Measurements from ENCODE around the gene BCL7B.
A peak's percentile ranks its signal among the peaks of the same experiment; 100 is the strongest.
"Not testable (repeated sequence)": the region's sequence is repeated elsewhere in the genome, so short reads cannot be mapped to it uniquely, and the experiment has no call there.

The BCL7B gene

DNA sequence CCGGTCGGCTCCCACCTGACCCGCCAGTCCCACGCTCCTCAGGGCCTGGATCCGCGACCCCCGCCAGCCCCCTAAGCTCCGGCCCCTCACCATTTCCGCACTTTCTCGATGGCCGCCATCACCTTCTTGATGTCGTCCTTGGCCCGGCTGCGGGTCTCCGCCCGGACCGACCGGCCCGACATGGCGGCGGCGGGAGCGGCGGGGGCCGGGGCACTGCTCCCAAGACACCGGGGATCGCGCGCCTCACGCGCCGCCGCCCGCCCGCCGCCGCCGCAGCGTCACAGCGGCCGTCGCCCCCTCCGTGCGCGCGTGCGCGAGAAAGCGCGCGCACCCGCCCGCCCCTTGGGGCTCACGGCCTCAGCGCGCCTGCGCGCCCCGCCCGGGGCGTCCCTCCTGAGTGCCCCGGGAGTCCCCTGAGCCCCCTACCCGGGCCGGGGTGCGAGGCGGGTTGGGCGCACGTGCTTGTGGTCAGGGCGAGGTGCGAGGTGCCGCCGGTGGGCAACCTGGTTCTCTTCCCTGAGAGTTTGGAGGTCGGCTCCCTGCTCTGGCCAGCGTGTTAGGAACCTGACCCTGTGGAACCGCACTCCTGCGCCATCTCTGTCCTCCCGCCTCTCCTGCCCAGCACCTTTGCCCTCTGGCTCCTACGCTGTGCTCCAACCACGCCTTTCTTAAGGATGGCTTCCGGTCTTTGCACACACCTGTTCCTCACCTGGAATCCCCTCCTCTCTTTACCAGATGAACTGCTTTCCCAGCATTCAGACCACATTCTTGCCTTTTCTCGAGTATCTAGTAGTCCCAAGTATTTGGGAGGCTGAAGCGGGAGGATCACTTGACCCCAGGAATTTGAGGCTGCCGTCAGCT lies at the start of gene BCL7B:
BCL7B (minus strand) TSS at position 294 of the 861 bp plus-strand sequence; CDS start at position 182, 112 bp downstream.
- DNase-seq: peak; percentile 85

DNA sequence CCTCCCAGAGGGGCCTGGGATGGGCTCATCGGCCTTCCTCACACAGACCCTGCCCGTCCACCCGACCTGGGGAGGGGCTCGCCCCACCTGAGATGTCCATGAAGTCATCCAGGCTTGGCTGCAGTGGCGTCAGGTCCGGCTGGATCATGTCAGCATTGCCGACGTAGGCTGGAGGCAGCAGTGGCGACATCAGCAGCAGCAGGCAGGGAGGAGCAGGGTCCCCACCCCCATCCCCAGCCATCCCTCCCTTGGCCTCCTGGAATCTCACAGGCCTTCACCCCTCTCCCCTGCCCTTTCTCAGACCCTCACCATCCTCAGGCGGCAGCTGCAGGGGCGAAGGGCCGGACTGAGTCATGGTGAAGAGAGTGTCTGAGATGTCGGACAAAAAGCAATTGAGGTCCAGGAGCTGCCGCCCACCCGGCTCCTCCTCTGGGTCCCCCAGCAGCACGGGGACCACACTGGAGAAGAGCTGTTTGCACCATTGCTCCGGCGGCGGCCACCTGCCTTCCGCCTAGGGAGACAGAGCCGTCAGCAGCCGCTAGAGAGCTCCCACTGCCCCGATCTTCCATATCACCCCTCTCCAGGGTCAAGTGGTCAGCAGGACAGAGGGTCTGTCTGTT lies 48.2 kb upstream of the BCL7B start:
- DNase-seq: no peak

GRCh38 chr7:73602721-73603651 lies 45.5 kb upstream of the BCL7B start:
- DNase-seq: no peak

DNA sequence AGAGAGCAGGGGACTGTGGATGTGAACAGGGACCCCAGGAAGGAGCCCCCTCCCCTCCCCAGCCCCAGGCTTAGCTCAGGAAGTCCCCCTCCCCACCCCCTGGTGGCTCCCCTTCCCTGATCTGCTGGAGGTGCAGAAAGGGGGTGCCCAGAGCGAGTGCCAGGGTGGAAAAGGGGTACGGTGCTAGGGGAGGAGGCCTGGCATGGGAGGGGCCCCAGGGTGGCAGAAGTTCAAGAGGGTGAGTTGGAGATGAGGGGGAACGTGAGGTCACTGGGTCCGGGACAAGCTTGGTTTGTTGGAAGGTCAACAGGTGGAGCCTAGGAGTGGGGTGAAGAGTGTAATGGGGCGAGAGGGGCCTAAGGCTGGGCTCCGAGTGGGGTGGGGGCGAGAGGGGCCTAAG lies 42.4 kb upstream of the BCL7B start:
- no peak for DNase-seq

- DNase-seq: no peak
These were observed 41.8 kb upstream of the BCL7B start for GRCh38 chr7:73599151-73599882.

DNA sequence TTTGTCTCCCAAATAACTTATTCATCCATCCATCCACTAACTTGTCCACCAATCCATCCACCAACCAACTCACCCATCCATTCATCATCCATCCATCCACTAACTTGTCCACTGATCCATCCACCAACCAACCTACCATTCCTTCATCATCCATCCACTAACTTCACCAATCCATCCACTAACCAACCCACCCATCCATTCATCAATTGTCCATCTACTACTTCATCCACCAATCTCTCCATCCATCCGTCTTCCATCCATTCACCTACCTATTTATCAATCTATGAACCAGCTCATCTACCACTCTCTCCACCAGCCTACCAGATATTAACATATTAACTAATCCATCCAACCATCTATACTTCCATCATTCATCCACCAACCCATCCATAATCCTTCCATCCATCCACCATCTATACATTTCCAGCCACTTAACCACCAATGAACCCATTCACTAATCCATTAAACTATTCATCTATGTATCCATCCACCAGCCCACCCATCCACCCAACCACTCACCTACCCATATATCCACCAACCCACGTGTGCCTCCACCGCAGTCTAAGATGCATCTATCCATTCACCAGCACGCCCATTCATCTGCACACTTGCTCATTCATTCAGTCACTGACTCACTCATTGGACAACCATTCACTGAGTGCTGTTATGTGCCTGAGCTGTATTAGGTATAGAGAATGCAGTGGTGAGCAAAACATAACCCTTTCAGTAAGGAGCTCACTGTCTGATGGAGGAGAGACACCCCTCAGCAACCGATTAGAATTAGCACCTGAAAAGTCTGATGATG lies 40.7 kb upstream of the BCL7B start:
- no peak for DNase-seq

- DNase-seq: no peak
These were observed 38.9 kb upstream of the BCL7B start for GRCh38 chr7:73596191-73597065.

GRCh38 chr7:73595358-73595757 lies 37.9 kb upstream of the BCL7B start:
- no peak for DNase-seq

GRCh38 chr7:73593207-73594045 lies 35.9 kb upstream of the BCL7B start:
- no peak for DNase-seq

GRCh38 chr7:73586911-73587310 lies 29.4 kb upstream of the BCL7B start:
- DNase-seq: no peak

GRCh38 chr7:73585196-73585595 lies 27.7 kb upstream of the BCL7B start:
- DNase-seq: no peak

- no peak for DNase-seq
These were observed 25.2 kb upstream of the BCL7B start for GRCh38 chr7:73582664-73583202.

GRCh38 chr7:73581006-73581405 lies 23.5 kb upstream of the BCL7B start:
- DNase-seq: not testable (repeated sequence)

DNA sequence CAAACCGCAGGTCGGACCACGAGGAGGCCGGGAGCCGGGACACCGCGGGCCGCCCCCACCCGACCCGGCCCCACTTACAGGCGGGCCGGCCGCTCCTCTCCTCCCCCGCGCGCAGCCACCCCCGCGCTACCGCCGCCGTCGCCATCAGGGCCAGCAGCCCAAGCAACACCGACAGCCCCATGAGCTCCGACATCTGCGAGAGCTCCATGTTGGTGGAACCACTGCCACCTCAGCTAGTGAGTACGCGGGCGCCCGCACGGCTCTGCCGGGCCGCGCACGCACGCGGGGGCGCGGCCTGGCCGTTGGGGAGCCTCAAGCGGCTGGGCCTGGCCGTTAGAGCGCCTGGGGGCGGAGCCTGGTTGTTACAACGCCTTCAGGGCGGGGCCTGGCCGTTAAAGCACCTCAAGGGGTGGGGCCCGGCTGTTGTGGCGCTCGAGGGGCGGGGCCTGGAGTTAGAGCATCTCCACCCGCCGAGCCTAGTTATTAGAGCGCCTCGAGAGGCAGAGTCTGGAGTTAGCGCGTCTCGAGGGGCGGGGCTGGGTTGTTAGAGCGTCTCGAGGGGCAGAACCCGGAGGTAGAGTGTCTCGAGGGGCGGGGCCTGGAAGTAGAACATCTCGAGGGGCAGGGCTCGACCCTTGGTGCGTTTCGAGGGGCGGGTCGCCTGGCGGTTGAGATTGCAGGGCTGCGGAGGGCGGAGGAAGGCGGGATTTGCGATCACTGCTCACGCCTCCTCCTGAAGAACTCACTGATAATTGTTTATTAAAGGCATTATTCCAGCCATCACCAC lies 21.0 kb upstream of the BCL7B start, which contains the start of gene TBL2:
TBL2 (minus strand) TSS at position 238 of the 787 bp plus-strand sequence; CDS start at position 208, 30 bp downstream.
- peak; percentile 95 for DNase-seq

DNA sequence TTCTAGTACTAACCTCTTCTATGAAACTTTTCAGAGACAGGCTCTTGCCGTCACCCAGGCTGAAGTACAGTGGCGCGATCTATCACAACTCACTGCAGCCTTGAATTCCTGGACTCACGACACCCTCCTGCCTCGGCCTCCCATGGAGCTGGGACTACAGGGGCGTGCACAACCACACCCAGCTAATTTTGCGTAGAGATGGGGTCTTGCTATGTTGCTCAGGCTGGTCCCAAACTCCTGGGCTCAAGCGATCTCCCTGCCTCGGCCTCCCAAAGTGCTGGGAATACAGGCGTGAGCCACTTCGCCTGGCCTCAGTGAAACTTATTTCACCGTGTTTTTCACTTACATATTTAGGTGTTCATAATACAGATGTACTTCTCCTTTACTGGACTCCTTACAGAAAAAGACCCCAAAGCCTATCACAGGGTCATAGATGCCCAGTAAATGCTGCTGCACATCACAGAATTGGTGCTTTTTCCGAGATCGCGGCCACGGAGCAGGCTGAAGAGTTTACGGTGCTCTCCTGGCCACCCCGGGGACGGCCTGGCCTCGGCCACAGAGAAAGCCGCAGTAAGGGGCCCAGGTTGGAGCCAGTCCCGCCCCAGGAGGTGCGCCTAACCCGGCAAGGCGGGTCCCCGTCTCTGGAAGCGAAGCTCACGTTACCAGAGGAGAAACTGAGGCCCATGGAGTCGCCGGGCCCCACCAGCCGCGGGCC lies 20.3 kb upstream of the BCL7B start:
- peak; percentile 11 for DNase-seq

GRCh38 chr7:73573791-73574190 lies 16.3 kb upstream of the BCL7B start:
- no peak for DNase-seq

DNA sequence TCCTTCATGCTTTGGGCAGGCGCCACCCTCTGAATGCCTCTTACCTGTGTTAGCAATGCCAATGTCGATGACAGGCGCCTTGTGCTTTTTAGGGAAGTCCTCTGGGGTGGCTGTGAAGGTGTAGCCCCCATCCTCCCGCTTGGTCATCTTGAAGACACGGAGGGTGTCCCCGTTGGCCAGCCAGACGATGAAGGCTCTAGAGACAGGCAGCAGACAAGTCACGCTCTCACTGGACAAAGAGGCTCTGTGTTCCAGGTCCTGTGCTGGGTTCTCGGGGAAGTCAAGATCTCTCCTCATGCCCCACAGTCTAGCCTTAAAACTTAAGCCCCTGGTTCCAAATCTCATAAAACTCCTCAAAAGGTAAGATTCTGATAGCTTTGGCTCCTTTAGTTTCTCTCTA lies 15.8 kb upstream of the BCL7B start:
- no peak for DNase-seq

- no peak for DNase-seq
These were observed 15.3 kb upstream of the BCL7B start for GRCh38 chr7:73572767-73573186.

Measured in NCI-H510A treated with DMSO at 0.1 percent for 48 hours (cell line).